NCI-H2107 treated with DMSO at 0.1 percent for 48 hours (cell line): Measurements from ENCODE around the gene DNAJC9.
"Not testable (repeated sequence)": the region's sequence is repeated elsewhere in the genome, so short reads cannot be mapped to it uniquely, and the experiment has no call there.

Experiments used
- DNase-seq: peaks from one replicate; lab custom pipeline; 2025; ENCODE audit not compliant: unreplicated experiment; lab: John Stamatoyannopoulos, UW

DNAJC9 gene, protein sequence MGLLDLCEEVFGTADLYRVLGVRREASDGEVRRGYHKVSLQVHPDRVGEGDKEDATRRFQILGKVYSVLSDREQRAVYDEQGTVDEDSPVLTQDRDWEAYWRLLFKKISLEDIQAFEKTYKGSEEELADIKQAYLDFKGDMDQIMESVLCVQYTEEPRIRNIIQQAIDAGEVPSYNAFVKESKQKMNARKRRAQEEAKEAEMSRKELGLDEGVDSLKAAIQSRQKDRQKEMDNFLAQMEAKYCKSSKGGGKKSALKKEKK

DNA sequence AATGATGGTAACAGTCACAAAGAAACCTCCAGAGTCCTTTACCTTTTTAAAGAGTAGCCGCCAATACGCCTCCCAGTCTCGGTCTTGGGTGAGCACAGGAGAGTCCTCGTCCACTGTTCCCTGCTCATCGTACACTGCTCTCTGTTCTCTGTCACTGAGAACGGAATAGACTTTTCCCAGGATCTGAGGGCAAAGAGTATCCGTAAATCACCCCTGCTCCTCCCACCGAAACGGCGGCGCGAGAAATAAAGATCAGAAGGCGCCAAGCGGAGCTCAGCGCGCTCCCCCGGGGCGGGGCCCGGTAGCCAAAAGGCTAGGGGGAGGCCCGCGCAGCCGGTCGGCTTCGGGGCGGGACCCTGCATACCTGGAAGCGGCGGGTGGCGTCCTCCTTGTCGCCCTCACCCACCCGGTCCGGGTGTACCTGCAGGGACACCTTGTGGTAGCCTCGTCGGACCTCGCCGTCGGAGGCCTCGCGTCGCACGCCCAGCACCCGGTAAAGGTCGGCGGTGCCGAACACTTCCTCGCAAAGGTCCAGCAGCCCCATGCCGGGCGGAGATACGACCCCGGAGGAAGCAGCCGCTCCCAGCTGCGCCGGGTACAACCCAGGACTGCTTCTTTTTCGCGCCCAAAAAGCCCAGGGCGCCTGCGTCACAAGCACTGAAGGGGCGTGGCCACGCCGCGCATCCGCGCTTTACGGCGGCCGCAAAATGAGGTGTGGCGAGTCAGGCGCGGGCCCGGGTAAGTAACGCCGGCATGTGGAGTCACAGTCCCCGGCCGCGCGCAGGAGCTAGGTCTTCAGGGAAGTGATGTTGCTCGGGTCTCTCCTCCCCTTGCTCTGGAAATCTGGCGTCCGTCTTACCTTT, at the start of gene DNAJC9:
Gene DNAJC9, minus strand, starts transcription at position 610 of the 863 bp plus-strand sequence. Its CDS starts 66 bp downstream, at position 544.
- DNase-seq = peak; percentile 46

DNA sequence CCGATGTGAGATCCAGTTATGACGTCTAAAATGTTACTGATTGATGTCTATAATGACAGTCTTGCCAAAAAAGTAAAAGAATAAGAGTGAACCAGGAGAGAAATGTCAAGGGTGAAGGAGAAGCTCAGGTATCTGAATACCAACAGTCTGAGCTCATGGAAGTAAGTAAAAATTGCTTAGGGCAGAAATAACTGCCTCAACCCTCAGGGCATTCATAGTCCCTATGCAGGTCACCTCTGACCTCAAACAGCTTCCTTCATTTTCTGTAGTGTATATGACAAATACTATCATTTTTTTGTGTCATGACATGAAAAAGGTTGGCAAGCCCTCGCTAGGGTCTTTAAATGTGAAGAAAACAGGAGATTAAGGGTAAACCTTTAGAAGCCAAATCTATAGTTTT, 46.4 kb upstream of the DNAJC9 start:
- no peak for DNase-seq

DNA sequence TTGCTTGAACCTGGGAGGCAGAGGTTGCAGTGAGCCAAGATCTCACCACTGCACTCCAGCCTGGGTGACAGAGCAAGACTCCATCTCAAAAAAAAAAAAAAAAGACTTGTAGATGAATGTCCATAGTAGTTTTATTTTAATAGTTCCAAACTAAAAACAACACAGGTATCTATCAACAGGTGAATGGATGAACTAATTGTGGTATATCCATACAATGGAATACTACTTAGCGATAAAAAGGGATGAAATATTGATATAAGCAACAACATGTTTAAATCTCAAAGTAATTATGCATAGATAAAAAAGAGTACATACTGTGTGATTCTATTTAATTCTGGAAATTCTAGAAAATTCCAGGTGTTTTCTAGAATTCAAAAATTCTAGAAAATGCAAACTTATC, 42.9 kb upstream of the DNAJC9 start:
- no peak for DNase-seq

DNA sequence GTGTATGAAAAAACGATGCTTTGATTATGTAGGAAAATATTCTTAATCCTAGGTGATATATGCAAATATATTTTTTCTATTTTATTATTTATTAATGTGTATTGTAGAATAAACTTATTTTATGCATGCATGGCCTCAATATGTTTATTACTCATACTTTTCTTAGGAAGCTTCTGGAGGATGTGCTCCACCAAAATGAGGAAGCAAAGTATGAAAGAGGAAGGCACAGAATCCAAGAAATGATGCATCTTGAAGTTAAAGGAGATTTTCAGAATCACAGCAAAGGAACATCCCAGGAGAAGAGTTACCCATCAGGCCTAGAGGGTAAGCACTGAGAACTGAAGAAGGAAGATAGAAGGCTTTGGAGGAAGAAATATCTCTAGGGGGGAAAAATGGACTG, 40.4 kb upstream of the DNAJC9 start:
- no peak for DNase-seq

DNA sequence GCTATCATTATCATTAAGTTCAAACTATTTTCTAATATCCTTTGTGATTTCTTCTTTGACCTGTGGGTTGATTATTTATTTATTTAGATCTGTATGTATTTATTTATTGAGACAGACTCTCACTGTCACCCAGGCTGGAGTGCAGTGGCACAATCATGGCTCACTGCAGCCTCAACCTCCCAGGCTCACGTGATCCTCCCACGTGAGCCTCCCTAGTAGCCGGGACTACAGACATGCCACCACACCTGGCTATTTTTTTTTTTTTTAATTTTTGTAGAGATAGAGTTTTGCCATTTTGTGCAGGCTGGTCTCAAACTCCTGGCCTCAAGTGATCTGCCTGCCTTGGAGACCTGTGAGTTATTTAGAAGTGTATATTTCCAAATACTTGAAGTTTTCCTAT, 34.0 kb upstream of the DNAJC9 start:
- DNase-seq = no peak

DNA sequence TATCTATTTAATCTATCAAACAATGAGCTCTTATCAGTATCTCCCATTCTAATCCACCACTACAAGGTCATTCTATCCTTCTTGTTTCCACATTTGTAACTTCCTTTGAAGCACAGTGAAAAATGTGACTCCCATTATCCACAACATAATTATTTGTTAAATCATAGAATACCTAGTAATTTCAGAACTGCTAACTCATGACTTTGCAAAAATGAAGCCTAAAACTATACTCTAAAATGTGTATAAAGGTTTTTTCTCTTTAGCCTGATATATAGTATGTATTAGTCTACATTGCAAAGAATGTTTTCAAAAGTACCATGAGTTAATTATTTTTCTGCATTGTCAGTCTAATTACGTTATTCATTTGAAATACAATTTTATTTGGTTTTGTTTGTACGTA, 17.4 kb upstream of the DNAJC9 start:
- DNase-seq = no peak

DNA sequence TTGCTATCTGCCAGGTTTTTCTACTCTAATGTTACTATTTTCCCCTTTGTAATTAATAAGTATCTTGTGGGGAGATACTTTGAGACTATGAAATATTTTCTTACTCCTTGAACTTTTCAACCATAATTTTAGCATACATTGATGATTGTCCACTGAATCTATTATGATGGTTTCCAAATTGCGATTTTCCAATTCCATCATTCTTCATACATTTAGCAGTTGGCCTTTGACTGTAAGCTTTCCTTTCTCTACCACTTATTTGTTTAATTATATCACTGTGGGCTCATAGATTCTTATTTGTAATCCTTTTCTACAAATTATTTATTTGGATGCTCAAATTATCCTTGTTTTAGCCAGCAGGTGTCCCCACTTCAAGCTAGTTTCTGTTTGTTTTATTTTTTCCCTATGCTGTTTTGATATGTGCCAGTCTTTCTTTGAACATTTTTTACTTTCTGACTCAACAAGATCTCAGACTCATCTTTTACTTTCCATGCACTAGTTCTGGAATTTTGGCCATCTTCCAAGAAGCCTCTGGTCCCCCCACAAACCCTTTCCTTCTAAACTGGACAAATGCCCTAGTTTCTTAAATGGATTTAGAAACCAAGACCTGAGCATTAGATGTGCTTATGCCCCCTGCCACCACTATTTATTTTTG, 16.8 kb upstream of the DNAJC9 start:
- DNase-seq = no peak

DNA sequence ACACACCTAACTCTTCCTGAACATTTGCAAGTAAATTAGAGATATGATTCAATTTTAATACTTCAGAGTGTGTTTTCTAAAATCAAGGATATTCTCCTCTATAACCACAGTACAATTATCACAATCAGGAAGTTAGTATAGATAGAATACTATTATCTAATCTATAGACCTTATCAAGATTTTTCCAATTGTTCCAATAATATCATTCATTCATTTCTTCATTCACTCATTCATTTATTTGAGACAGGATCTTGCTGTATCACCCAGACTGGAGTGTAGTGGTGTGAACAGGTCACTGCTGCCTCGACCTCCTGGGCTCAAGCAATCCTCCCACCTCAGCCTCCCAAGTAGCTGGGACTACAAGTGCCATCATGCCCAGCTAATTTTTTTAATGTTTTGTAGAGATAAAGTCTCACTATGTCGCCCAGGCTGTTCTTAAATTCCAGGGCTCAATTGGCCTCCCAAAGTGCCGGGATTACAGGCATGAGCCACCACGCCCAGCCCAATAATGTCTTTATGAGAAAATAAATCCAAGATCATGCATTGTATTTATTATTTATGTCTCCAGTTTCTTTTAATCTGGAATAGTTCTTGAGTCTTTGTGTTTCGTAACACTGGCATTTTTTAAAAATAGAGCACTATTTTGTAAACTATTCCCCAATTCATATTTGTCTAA, 16.0 kb upstream of the DNAJC9 start:
- DNase-seq = no peak

DNA sequence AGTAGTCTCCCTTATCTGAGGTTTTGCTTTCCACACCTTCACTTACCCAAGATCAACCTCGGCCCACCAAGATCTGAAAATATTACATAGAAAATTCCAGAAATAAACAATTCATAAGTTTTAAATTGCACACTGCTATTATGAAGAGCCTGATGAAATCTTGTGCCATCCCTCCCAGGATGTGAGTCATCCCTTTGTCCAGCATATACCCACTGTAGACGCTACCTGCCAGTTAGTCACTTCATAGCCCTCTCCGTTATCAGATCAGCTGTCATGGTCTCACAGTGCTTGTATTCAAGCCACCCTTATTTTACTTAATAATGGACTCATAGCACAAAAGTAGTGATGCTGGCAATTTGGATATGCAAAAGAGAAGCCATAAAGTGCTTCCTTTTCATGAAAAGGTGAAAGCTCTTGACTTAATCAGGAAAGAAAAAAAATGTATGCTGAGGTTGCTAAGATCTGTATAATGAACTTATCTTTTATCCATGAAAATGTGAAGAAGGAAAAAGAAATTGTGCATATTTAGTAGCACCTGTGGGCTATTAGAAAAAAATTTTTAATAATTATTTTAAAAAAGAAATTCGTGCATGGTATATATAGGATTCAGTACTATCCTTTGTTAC, 15.2 kb upstream of the DNAJC9 start:
- DNase-seq = no peak

DNA sequence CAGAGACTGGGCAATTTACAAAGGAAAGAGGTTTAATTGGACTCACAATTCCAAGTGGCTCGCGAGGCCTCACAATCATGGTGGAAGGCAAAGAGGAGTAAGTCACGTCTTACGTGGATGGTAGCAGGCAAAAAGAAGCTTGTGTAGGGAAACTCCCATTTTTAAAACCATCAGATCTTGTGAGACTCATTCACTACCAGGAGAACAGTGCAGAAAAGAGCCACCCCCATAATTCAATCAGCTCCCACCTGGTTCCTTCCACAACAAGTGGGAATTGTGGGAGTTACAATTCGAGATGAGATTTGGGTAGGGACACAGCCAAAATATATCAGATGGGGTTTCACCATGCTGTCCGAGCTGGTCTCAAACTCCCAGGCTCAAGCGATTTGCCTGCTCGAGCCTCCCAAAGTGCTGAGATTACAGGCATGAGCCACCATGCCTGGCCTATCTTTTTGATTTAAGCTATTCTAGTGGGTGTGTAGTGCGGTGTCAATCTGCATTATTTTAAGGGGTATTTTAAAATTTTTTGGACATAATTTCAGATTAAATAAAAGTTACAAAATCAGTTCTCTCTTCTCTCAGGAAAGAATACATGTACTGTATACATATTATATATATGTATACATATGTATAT, 14.4 kb upstream of the DNAJC9 start:
- DNase-seq = no peak

DNA sequence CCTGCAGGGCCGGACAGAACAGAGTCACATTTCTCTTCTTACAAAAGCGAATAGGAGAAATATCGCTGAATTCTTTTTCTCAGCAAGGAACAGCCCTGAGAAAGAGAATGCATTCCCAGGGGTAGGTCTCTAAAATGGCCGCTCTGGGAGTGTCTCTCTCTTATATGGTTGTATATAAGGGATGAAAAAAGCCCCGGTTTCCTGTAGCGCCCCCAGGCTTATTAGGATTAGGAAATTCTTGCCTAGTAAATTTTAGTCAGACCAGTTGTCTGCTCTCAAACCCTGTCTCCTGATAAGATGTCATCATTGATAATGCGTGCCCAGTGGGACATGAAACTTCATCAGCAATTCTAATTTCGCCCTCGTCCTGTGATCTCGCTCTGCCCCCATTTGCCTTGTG, 11.6 kb upstream of the DNAJC9 start:
- DNase-seq = not testable (repeated sequence)

DNA sequence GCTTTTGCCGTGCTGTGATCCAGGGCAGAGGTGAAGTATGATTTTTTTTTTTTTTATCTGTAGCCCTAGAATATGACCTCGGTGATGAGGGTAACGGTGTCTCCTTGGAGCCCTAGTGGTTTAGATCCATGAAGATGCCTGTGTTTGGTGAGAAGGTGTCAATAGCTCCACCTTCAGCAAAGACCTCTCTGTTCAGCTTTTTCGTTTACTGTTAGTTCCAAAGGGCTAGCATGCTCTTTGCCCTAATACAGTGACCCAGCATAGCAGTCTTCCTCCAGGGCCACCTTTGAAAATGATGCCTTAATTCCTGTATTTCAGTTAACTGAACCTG, 6.1 kb upstream of the DNAJC9 start:
- DNase-seq = no peak

DNA sequence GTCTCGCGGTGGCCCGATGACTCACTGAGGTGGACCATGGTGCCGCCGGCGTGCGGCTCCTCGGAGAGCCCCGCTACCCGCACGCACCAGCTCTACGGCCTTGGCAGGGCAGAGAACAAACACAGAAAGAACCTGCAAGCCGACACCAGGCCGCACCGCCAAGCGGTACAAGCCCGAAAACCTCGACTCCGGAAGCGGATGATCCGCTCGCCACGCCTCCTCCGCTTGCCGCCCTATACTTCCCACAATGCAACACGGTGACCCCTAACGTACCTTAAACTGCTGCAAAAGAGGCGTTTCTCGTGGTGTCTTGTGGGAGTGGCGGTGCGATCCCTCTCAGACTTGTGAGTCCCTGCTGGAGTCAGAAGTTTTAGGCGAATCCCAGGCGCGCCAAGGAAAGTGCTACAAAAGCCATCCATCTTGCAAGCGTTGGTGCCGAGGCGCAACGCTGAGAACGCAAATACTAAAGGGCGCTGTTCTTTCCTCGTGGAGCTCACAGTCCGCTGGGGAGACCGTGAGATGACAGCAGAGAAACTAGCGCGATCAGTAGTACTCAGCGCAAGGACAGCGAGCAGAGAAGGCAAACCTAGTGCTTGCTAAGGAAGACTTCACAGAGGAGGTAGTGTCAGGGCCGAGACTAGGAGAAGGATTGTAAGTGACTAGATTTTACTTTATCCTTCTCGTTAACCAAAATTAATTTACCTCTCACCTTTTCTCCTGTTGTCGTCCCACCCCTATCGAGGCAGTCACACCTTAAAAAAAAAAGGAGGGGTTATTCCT, 5.6 kb upstream of the DNAJC9 start, which contains the start of gene MRPS16:
Gene MRPS16, minus strand, starts transcription at position 200 of the 780 bp plus-strand sequence. Its CDS starts 162 bp downstream, at position 38.
- DNase-seq = peak; percentile 89

DNA sequence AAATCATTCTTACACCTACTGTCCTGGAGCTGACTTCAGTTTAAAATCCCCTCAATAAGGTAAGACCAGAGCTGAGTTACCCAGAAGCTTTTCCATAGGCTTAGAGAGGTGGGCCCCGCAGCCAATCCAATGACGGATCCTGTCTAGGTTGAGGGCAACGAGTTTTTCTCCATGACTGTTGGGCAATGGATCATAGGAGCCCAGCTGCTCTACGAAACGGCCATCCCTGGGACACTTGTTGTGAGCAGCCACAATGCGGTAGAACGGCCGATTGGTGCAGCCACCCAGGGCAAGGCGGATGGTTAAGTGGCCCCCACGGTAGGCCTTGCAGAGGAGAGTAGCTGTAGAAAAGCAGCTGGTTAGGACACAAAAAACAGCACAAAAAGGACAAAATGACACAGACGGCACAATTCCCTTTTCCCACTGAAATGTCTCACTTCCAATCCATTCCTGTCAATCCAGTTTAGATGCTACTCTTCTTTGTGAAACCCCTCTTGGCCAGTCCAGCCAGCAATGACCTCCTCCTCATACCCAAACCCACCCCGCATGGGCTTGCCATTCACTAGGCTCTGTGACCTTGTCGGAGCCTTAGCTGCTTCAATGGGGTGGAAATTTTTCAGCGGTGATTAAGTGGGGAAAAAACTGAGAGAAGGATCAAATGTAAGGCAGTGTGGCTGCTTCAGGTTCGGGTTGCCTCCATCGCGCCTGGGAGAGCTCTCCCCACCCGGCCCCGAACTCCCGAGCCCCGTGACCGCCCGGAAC, 4.8 kb upstream of the DNAJC9 start:
- no peak for DNase-seq

DNA sequence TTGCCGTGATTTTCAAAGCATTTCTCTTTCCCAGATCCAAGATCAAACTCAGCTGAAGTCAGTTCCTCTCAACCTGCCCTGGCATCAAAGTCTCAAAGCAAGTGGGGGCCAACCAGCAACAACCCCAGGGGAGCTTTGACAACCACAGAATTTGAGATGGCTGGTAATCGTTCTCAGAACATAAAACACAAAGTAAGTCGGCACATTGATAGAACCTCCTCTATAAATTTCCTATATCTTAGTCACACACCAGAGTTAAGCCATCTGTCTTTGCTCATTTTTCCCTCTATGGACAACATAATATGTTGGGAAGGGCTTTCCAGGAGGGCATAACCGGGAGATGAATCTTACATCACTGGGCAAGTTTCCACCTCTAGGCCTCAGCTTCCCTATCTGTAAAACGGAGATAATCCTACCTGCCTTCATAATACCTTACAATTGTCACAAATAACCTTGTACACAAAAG, 1.2 kb upstream of the DNAJC9 start:
- DNase-seq = no peak

DNA sequence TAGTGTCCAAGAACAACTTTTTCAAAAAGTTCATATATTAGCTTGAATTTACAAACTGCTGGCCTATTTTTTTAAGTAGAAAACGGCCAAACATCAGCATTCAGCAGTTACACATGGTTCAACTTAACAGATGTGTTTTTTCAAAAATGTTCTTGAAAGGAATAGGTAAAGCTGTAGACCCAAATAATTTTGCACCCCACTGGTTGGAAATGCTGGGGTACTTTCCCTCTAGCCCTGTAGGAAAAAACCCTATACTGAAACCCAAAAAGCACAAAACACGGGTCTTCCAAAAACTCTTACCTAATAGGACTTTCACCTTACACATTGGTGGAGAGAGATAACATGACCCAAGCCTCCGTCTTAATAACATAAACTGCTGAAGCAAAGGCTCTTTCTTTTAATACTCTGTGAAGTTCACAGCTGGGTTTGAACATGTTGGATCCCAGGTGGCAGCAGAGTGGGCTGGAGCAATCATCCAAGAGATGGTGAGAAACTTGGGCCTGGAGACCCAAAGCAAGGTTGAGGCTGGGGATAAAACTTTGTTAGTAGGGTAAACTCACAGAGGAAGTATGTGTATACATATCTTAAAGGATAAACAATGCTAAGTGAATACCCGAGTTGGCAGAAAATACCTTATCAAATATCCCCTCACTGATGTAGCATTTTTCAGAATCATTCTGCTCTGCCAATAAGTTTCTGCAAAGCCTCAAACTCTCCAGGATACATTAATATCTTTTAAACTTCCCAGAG, 629 bp upstream of the DNAJC9 start:
- DNase-seq = no peak

DNA sequence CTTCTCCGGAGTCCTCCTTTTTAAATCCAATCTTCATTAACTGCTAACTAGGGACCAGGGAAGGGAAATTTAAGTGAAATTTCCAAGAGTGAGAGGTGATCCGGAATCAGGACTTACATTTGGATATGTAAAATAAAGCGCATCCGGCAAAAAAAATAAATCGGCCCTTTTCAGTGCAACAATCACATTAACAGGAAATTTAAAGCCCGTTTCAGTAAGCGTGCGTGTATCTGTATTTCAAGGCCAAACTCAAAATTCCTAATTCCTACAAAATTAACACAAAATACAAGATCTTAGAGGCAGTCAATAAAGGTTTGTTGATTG, 771 bp downstream of the DNAJC9 start:
- DNase-seq = no peak

DNA sequence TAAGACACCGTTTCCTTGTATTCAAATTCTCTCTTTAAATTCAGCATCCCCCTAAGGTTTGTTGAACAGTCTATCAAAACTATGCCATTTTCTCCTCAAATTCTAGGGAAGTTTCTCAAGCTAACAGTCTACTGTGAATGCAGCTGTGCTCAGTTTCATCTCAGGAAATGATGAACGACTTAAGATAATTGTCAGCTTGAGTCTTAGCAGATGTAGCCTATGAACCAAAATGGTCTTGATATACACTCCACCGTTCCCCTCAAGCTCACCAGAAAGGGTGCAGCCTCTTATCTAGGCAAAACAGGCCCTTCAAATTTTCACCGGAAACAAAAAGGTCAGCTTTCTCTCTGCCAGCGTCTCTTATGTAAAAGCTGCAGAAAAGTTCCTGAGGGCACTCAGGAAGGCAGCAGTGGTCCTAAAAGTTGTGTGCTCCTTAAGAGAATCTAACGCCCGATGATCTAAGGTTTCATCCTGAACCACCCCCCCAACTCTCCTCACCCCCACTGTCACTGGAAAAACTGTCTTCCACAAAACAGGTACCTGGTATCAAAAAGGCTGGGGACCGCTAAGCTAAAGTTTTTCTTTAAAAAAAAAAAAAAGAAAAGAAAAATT, 2.1 kb downstream of the DNAJC9 start:
- no peak for DNase-seq
